Measurements from ENCODE around the gene FAF1.
"Not testable (repeated sequence)": the region's sequence is repeated elsewhere in the genome, so short reads cannot be mapped to it uniquely, and the experiment has no call there.

The FAF1 gene

GRCh38 chr1:50920409-50920808 lies 39.7 kb downstream of the FAF1 start:
- no peak overlapping the region for H3K4me3 ChIP-seq (ENCODE audit: low read depth, low read length)
- DNase-seq (ENCODE audit: low read depth) = no peak

GRCh38 chr1:50917138-50918137 lies 42.6 kb downstream of the FAF1 start:
- DNase-seq (ENCODE audit: low read depth) = no peak
- H3K4me3 ChIP-seq (ENCODE audit: low read depth, low read length) = no peak overlapping the region

GRCh38 chr1:50915621-50916020 lies 44.4 kb downstream of the FAF1 start:
- no peak overlapping the region for H3K4me3 ChIP-seq (ENCODE audit: low read depth, low read length)
- no peak for DNase-seq (ENCODE audit: low read depth)

GRCh38 chr1:50913954-50914353 lies 46.1 kb downstream of the FAF1 start:
- no peak overlapping the region for H3K4me3 ChIP-seq (ENCODE audit: low read depth, low read length)
- DNase-seq (ENCODE audit: low read depth) = no peak

GRCh38 chr1:50910356-50910755 lies 49.7 kb downstream of the FAF1 start:
- not testable (repeated sequence) for H3K4me3 ChIP-seq (ENCODE audit: low read depth, low read length); DNase-seq (ENCODE audit: low read depth)

- DNase-seq (ENCODE audit: low read depth); H3K4me3 ChIP-seq (ENCODE audit: low read depth, low read length): not testable (repeated sequence)
These were observed 52.5 kb downstream of the FAF1 start for GRCh38 chr1:50907610-50908009.

- H3K4me3 ChIP-seq (ENCODE audit: low read depth, low read length); DNase-seq (ENCODE audit: low read depth): not testable (repeated sequence)
These were observed 54.0 kb downstream of the FAF1 start for GRCh38 chr1:50906050-50906449.

- H3K4me3 ChIP-seq (ENCODE audit: low read depth, low read length) = no peak overlapping the region
- DNase-seq (ENCODE audit: low read depth) = no peak
These were observed 57.6 kb downstream of the FAF1 start for GRCh38 chr1:50902419-50902818.

- H3K4me3 ChIP-seq (ENCODE audit: low read depth, low read length) = no peak overlapping the region
- DNase-seq (ENCODE audit: low read depth) = no peak
These were observed 58.2 kb downstream of the FAF1 start for GRCh38 chr1:50901872-50902271.

GRCh38 chr1:50898773-50899172 lies 61.3 kb downstream of the FAF1 start:
- no peak for DNase-seq (ENCODE audit: low read depth)
- H3K4me3 ChIP-seq (ENCODE audit: low read depth, low read length) = no peak overlapping the region

- H3K4me3 ChIP-seq (ENCODE audit: low read depth, low read length) = no peak overlapping the region
- DNase-seq (ENCODE audit: low read depth) = no peak
These were observed 65.7 kb downstream of the FAF1 start for GRCh38 chr1:50894340-50894739.

- DNase-seq (ENCODE audit: low read depth) = no peak
- no peak overlapping the region for H3K4me3 ChIP-seq (ENCODE audit: low read depth, low read length)
These were observed 66.6 kb downstream of the FAF1 start for GRCh38 chr1:50893466-50893865.

GRCh38 chr1:50887555-50887954 lies 72.5 kb downstream of the FAF1 start:
- H3K4me3 ChIP-seq (ENCODE audit: low read depth, low read length); DNase-seq (ENCODE audit: low read depth): not testable (repeated sequence)

- H3K4me3 ChIP-seq (ENCODE audit: low read depth, low read length) = no peak overlapping the region
- DNase-seq (ENCODE audit: low read depth) = no peak
These were observed 79.7 kb downstream of the FAF1 start for GRCh38 chr1:50880373-50880772.

GRCh38 chr1:50879137-50879536 lies 80.9 kb downstream of the FAF1 start:
- no peak overlapping the region for H3K4me3 ChIP-seq (ENCODE audit: low read depth, low read length)
- DNase-seq (ENCODE audit: low read depth) = no peak

- no peak overlapping the region for H3K4me3 ChIP-seq (ENCODE audit: low read depth, low read length)
- DNase-seq (ENCODE audit: low read depth) = no peak
These were observed 81.6 kb downstream of the FAF1 start for GRCh38 chr1:50878434-50878833.

- no peak overlapping the region for H3K4me3 ChIP-seq (ENCODE audit: low read depth, low read length)
- DNase-seq (ENCODE audit: low read depth) = no peak
These were observed 82.4 kb downstream of the FAF1 start for GRCh38 chr1:50877641-50878040.

- DNase-seq (ENCODE audit: low read depth) = no peak
- no peak overlapping the region for H3K4me3 ChIP-seq (ENCODE audit: low read depth, low read length)
These were observed 86.4 kb downstream of the FAF1 start for GRCh38 chr1:50873458-50874187.

- DNase-seq (ENCODE audit: low read depth); H3K4me3 ChIP-seq (ENCODE audit: low read depth, low read length): not testable (repeated sequence)
These were observed 95.2 kb downstream of the FAF1 start for GRCh38 chr1:50864845-50865244.

- H3K4me3 ChIP-seq (ENCODE audit: low read depth, low read length) = no peak overlapping the region
- no peak for DNase-seq (ENCODE audit: low read depth)
These were observed 98.3 kb downstream of the FAF1 start for GRCh38 chr1:50861772-50862171.

All from skeletal muscle cell (primary cell).